IMR-90 (cell line): Measurements from ENCODE around the gene TRIM40. TPM values are rescaled to one million over a fixed set of nuclear protein-coding genes. Genes with fewer than 3 reads are reported as not detected.

Experiments
- ATAC-seq: fragments of 200-7000 bp; cut with Tn5 transposase; 2 replicates; pipeline ENCODE4 v1.9.1; 2020; ENCODE audit warnings: low read depth, mild to moderate bottlenecking, moderate library complexity
- BruUV-seq: library from RNA; stranded (reverse); fragments of 400-500 nt; replicated peaks from 2 replicates; lab custom pipeline; 2021; lab: Mats Ljungman, UMichigan
- CTCF ChIA-PET: fragments of 300-600 bp; formaldehyde crosslinking; extraction: SDS; loops from one replicate; lab custom pipeline; 2021; ENCODE audit warnings: antibody characterized with exemption; lab: Yijun Ruan, JAX
- POLR2A ChIA-PET: fragments of 300-600 bp; sonication (Branson Sonifier 250); formaldehyde crosslinking; loops from one replicate; lab custom pipeline; 2022; ENCODE audit warnings: antibody characterized with exemption; ENCODE audit not compliant: unreplicated experiment; lab: Charles Lee
- DNase-seq: peaks from one replicate; pipeline ENCODE4 v3.0.0; 2013
- H2AFZ ChIP-seq: replicated peaks from 2 replicates; pipeline ENCODE3; 2013; ENCODE audit warnings: low read length, mild to moderate bottlenecking; ENCODE audit not compliant: poor library complexity
- H2AK5ac ChIP-seq: 2 replicates; pipeline ENCODE4 v1.6.1; 2013; ENCODE audit warnings: low read depth, low read length, inconsistent platforms
- H2AK9ac ChIP-seq: replicated peaks from 2 replicates; pipeline ENCODE3; 2013; ENCODE audit warnings: mild to moderate bottlenecking, low read depth, low read length, moderate library complexity; ENCODE audit not compliant: poor library complexity
- H2BK120ac ChIP-seq: 2 replicates; pipeline ENCODE4 v1.6.1; 2013; ENCODE audit warnings: low read depth, low read length, inconsistent platforms
- H2BK15ac ChIP-seq: 3 replicates; pipeline ENCODE4 v1.6.1; 2013; ENCODE audit warnings: low read depth, low read length, inconsistent platforms
- H2BK20ac ChIP-seq: 2 replicates; pipeline ENCODE4 v1.6.1; 2013; ENCODE audit warnings: low read depth, mild to moderate bottlenecking, inconsistent platforms, low read length, moderate library complexity
- H2BK5ac ChIP-seq: 2 replicates; pipeline ENCODE4 v1.6.1; 2013; ENCODE audit warnings: mild to moderate bottlenecking, low read depth, low read length, inconsistent platforms; ENCODE audit not compliant: poor library complexity, severe bottlenecking
- H3K14ac ChIP-seq: replicated peaks from 2 replicates; pipeline ENCODE4 v1.6.1; 2013; ENCODE audit warnings: low read depth, low read length, inconsistent platforms
- H3K18ac ChIP-seq: 2 replicates; pipeline ENCODE4 v1.6.1; 2013; ENCODE audit warnings: low read depth, low read length, control low read depth
- H3K23ac ChIP-seq: 2 replicates; pipeline ENCODE4 v1.6.1; 2013; ENCODE audit warnings: low read depth, low read length, inconsistent platforms
- H3K27ac ChIP-seq: 2 replicates; pipeline ENCODE4 v1.5.1; 2013; ENCODE audit warnings: mild to moderate bottlenecking, control low read depth, low read length; ENCODE audit not compliant: insufficient read depth
- H3K27me3 ChIP-seq: 2 replicates; pipeline ENCODE4 v1.6.1; 2013; ENCODE audit warnings: low read length; ENCODE audit not compliant: control insufficient read depth, insufficient read depth
- H3K36me3 ChIP-seq: 2 replicates; pipeline ENCODE4 v1.6.1; 2013; ENCODE audit warnings: low read length, mixed read lengths; ENCODE audit not compliant: control insufficient read depth, insufficient read depth
- H3K4ac ChIP-seq: 2 replicates; pipeline ENCODE4 v1.6.1; 2013; ENCODE audit warnings: low read depth, low read length, inconsistent platforms
- H3K4me1 ChIP-seq: 2 replicates; pipeline ENCODE4 v1.6.1; 2013; ENCODE audit warnings: low read length, mixed read lengths; ENCODE audit not compliant: control insufficient read depth, insufficient read depth
- H3K4me2 ChIP-seq: 2 replicates; pipeline ENCODE4 v1.6.1; 2013; ENCODE audit warnings: low read depth, mild to moderate bottlenecking, control low read depth, low read length, moderate library complexity
- H3K4me3 ChIP-seq: 2 replicates; pipeline ENCODE4 v1.5.1; 2013; ENCODE audit warnings: low read depth, mild to moderate bottlenecking, control low read depth, low read length, moderate library complexity; ENCODE audit not compliant: insufficient read depth
- H3K56ac ChIP-seq: 2 replicates; pipeline ENCODE4 v1.6.1; 2013; ENCODE audit warnings: low read length, inconsistent platforms; ENCODE audit not compliant: insufficient read depth; ENCODE audit errors: extremely low read depth
- H3K79me1 ChIP-seq, 2 experiments: 2 replicates each; pipeline ENCODE4 v1.6.1; 2013; ENCODE audit warnings: low read length in 2 of 2, inconsistent platforms in 1 of 2, low read depth in 1 of 2
- H3K9ac ChIP-seq: 2 replicates; pipeline ENCODE4 v1.6.1; 2013; ENCODE audit warnings: low read depth, low read length, control low read depth
- H3K9me1 ChIP-seq: 2 replicates; pipeline ENCODE4 v1.6.1; 2013; ENCODE audit warnings: low read length, inconsistent platforms; ENCODE audit not compliant: insufficient read depth
- H3K9me3 ChIP-seq: 2 replicates; pipeline ENCODE4 v1.6.1; 2013; ENCODE audit warnings: low read length; ENCODE audit not compliant: control insufficient read depth, insufficient read depth
- H4K20me1 ChIP-seq: 2 replicates; pipeline ENCODE4 v1.6.1; 2013; ENCODE audit warnings: low read length, inconsistent platforms; ENCODE audit not compliant: insufficient read depth
- H4K5ac ChIP-seq: 2 replicates; pipeline ENCODE4 v1.6.1; 2013; ENCODE audit warnings: mild to moderate bottlenecking, low read depth, low read length, control low read depth
- H4K8ac ChIP-seq, 2 experiments: 2 replicates each; pipeline ENCODE4 v1.6.1; 2013; ENCODE audit warnings: low read depth in 2 of 2, low read length in 2 of 2, control low read depth in 1 of 2, inconsistent platforms in 1 of 2
- H4K91ac ChIP-seq: 2 replicates; pipeline ENCODE4 v1.6.1; 2013; ENCODE audit warnings: low read depth, low read length, inconsistent platforms; ENCODE audit not compliant: insufficient read depth
- BHLHE40 ChIP-seq: fragments of 150-350 bp; IDR thresholded peaks from 2 replicates; pipeline ENCODE4 v1.6.1; 2016; ENCODE audit warnings: mild to moderate bottlenecking, low read depth, low read length
- CEBPB ChIP-seq: IDR thresholded peaks from 2 replicates; pipeline ENCODE4 v1.6.1; 2012; ENCODE audit warnings: low read depth, low read length, improper control_type of control experiment
- CHD1 ChIP-seq: IDR thresholded peaks from 2 replicates; pipeline ENCODE4 v1.6.1; 2012; ENCODE audit warnings: low read depth, low read length, improper control_type of control experiment
- CTCF ChIP-seq: conservative IDR thresholded peaks from 2 replicates; pipeline ENCODE4 v1.5.1; 2012; ENCODE audit warnings: mild to moderate bottlenecking, low read depth, low read length, improper control_type of control experiment
- ELK1 ChIP-seq: fragments of 150-350 bp; IDR thresholded peaks from 2 replicates; pipeline ENCODE4 v1.6.1; 2016; ENCODE audit warnings: low read depth, mild to moderate bottlenecking, low read length, moderate library complexity, borderline replicate concordance
- FOS ChIP-seq: fragments of 150-350 bp; IDR thresholded peaks from 2 replicates; pipeline ENCODE4 v1.6.1; 2016; ENCODE audit warnings: low read depth, low read length
- MAFK ChIP-seq: IDR thresholded peaks from 2 replicates; pipeline ENCODE4 v1.6.1; 2012; ENCODE audit warnings: low read depth, low read length, improper control_type of control experiment
- MAZ ChIP-seq: IDR thresholded peaks from 2 replicates; pipeline ENCODE4 v1.6.1; 2012; ENCODE audit warnings: low read depth, mild to moderate bottlenecking, low read length, improper control_type of control experiment, moderate library complexity, borderline replicate concordance
- MXI1 ChIP-seq: IDR thresholded peaks from 2 replicates; pipeline ENCODE4 v1.6.1; 2012; ENCODE audit warnings: low read depth, mild to moderate bottlenecking, low read length, moderate library complexity, borderline replicate concordance
- NFE2L2 ChIP-seq: fragments of 150-350 bp; IDR thresholded peaks from 2 replicates; pipeline ENCODE4 v1.6.1; 2016; ENCODE audit warnings: low read depth, mild to moderate bottlenecking, low read length
- POLR2A ChIP-seq: IDR thresholded peaks from 2 replicates; pipeline ENCODE4 v1.6.1; 2012; ENCODE audit warnings: mild to moderate bottlenecking, low read depth, low read length
- RAD21 ChIP-seq: IDR thresholded peaks from 2 replicates; pipeline ENCODE4 v1.6.1; 2012; ENCODE audit warnings: low read length, improper control_type of control experiment
- RCOR1 ChIP-seq: IDR thresholded peaks from 2 replicates; pipeline ENCODE4 v1.6.1; 2012; ENCODE audit warnings: mild to moderate bottlenecking, low read length, improper control_type of control experiment; ENCODE audit not compliant: insufficient replicate concordance
- RFX5 ChIP-seq: IDR thresholded peaks from 2 replicates; pipeline ENCODE4 v1.8.0; 2012; ENCODE audit warnings: low read depth, mild to moderate bottlenecking, low read length, moderate library complexity
- SMC3 ChIP-seq: fragments of 150-350 bp; IDR thresholded peaks from 2 replicates; pipeline ENCODE4 v1.6.1; 2016; ENCODE audit warnings: low read depth, mild to moderate bottlenecking, antibody characterized with exemption, low read length, moderate library complexity
- USF2 ChIP-seq: fragments of 150-350 bp; IDR thresholded peaks from 2 replicates; pipeline ENCODE4 v1.6.1; 2017; ENCODE audit warnings: mild to moderate bottlenecking, antibody characterized with exemption, low read length, low read depth
- WGBS, 2 experiments: methylation state at CpG; one replicate each; pipeline versions ENCODE4 v1.1.5 to v1.1.7; 2013; ENCODE audit warnings: missing lambda C conversion rate in 2 of 2; ENCODE audit not compliant: insufficient read length in 1 of 2; ENCODE audit errors: extremely low coverage in 2 of 2; 5-methylcytosine and 5-hydroxymethylcytosine counted together
- dilution Hi-C: fragments of 300-500 bp; cut with HindIII; formaldehyde crosslinking; loops from one replicate; pipeline ENCODE4 v1.14.3; 2018; ENCODE audit warnings: low sequenced_read_pairs; ENCODE audit not compliant: unreplicated experiment
- in situ Hi-C: fragments of 300-500 bp; cut with MboI; formaldehyde crosslinking; loops from 3 replicates; pipeline ENCODE4 v1.14.3; 2019; ENCODE audit warnings: low sequenced_read_pairs, inconsistent platforms, mixed read lengths
- intact Hi-C: fragments of 100-400 bp; cut with micrococcal nuclease; formaldehyde crosslinking; loops from 2 replicates; pipeline ENCODE4 v1.10.0; 2022
- polyA plus RNA-seq, 3 experiments: library from polyadenylated mRNA; depleted of rRNA; stranded (reverse); fragments of >200 nt; gene quantifications; 2 replicates each; pipeline ENCODE4 v1.2.3, GENCODE V29; 2012; ENCODE audit warnings: low replicate concordance in 1 of 3
- total RNA-seq: library from RNA; depleted of rRNA; stranded (reverse); fragments of >200 nt; gene quantifications from 2 replicates; pipeline ENCODE4 v1.2.3, GENCODE V29; 2012

Gene TRIM40
- total and polyA plus RNA-seq, 2 of the 4 experiments (the other 2 are of a cell fraction), result not detected

DNA sequence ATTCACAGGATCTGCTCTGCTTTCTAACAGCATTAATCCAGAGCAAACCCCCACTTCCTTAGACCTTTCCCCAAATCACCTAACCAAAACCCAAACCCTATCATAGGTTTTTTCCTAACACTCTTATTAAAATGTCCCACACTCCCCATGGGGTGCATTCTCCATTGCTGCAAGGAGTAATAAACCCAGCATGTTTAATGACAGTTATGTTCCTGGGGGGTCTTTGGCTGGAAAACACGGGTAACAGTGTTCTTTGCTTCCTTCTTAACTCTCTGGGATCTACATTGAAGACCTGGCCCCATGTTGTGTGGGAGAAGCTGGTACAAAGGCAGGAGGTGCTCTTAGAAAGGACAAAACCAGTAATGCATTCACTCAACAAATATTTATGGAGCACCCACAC is 39.1 kb upstream of the TRIM40 start:
- dilution Hi-C loops (no loop called here), in situ Hi-C loops (no loop called here), intact Hi-C loops (no loop called here)
- Histone ChIP-seq H2BK15ac (no peak overlapping the region), H3K4ac (no peak overlapping the region), H3K18ac (no peak overlapping the region), H4K20me1 (no peaks in the 10 kb centered on the region), H3K36me3 (no peaks in the 10 kb centered on the region), H2AFZ (no peak overlapping the region), H3K4me1 (peaks cover 3% of the 10 kb centered on the region; the same call in 1 of the 2 replicates), H2BK5ac (no peak overlapping the region), H3K23ac (no peak overlapping the region), H3K9ac (no peak overlapping the region), H3K4me2 (no peak overlapping the region), H2AK9ac (no peak overlapping the region), H3K27me3 (peaks cover 63% of the 10 kb centered on the region), H2BK20ac (no peak overlapping the region), H4K8ac (no peak overlapping the region), H3K4me3 (no peak overlapping the region), H3K27ac (no peak overlapping the region), H2BK120ac (no peak overlapping the region), H3K14ac (no peak overlapping the region), H3K9me3 (peaks cover 2% of the 10 kb centered on the region; the same call in 1 of the 2 replicates), H4K91ac (no peak overlapping the region), H3K9me1 (no peaks in the 10 kb centered on the region; the same call in 1 of the 2 replicates), H3K79me1 (no peaks in the 10 kb centered on the region), H2AK5ac (no peak overlapping the region), H3K56ac (no peak overlapping the region), H4K5ac (no peak overlapping the region)
- CTCF ChIA-PET, result no interaction called here
- POLR2A ChIA-PET, result no interaction called here
- ATAC-seq (no peak), DNase-seq (no peak)
- TF ChIP-seq USF2 (no peak), CHD1 (no peak), SMC3 (no peak), MAZ (no peak), RCOR1 (no peak), NFE2L2 (no peak), BHLHE40 (no peak), ELK1 (no peak), FOS (no peak), MAFK (no peak), RAD21 (no peak), RFX5 (no peak), POLR2A (no peak), CEBPB (no peak), CTCF (no peak), MXI1 (no peak)
- WGBS, 2 experiments, result no CpG with 5 or more reads among the region's 1 CpG
- BruUV-seq, result no TSS peak
